ENCODE data around the gene MUC21.
"Not testable (repeated sequence)": the region's sequence is repeated elsewhere in the genome, so short reads cannot be mapped to it uniquely, and the experiment has no call there.

Gene MUC21

GRCh38 chr6:31001281-31001888 lies 17.9 kb downstream of the MUC21 start:
- DNase-seq (ENCODE audit: low read depth, low spot score) = peak; percentile 72

GRCh38 chr6:31002471-31002870 lies 19.0 kb downstream of the MUC21 start:
- DNase-seq (ENCODE audit: low read depth, low spot score) = no peak
- H3K4me3 ChIP-seq (ENCODE audit: low read length) = no peak overlapping the region

More at GRCh38 chr6:31001281-31001888, 17.9 kb downstream of the MUC21 start:
- H3K4me3 ChIP-seq (ENCODE audit: low read length) = no peak overlapping the region

DNA sequence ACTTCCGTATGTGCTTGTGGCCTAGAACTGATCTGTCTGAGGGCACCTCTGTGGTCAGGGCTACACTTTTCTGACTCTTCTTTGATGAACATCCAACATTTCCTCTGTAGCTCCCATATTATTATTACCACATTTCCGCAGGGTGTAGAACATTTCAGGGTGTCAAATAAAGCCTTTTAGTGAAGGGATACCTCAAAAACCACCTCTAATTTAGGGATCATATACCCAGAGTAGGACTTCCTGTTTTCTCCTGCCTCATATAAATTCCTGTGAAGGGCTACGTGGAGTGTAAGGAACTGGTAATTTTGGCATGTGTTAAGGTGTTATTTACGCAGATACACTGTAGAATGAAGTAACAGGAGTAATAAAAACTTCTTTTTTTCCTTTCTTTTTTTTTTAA lies 21.3 kb downstream of the MUC21 start:
- no peak overlapping the region for H3K4me3 ChIP-seq (ENCODE audit: low read length)
- DNase-seq (ENCODE audit: low read depth, low spot score) = peak; percentile 69

DNA sequence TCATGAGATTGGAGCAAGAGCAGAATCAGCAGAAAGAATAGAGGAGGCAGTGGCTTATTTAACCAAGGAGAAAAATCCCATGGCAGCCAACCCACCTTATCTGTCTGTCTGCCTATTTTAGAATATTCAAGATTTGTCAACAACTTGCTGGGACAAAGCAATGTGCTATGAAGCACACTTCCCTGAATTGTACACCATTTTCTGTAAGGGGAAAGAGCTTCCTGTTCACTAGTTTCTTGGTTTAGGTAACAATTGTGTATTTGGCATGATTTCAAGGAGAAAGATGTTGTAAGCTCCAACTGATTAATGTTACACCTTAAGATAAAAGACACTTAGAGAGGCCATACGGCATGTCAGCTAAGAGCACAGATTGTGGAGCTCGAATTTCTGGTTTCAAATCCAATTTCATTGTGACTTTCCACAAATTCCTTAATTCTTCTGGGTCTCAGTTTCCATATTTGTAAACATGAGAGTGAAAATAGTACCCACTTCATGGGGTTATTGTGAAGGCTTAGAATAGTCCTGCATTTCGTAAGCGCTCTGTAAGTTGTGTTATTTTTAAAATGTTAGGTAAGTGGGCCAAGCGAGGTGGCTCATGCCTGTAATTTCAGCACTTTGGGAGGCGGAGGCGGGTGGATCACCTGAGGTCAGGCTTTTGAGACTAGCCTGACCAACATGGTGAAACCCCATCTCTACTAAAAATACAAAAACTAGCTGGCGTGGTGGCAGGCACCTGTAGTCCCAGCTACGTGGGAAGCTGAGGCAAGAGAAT lies 21.9 kb downstream of the MUC21 start:
- no peak for DNase-seq (ENCODE audit: low read depth, low spot score)
- no peak overlapping the region for H3K4me3 ChIP-seq (ENCODE audit: low read length)

DNA sequence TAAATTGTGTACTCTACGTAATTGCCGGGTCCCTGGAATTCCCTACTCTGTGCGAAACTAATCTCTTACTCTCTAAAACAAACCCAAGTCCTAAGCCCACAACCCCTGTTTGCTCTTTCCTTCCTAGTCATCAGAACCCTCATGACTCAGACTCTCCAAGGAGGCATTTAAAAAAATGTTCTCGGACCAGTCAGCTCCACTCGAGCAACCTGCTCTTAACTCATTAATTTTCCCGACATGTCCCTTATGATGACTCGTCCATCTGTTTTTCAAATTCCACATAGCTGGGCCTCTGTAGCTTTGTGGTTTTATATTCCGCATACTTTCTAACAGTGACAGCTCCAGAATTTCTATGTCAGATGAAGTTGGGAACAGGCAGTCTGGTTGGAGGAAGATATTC lies 24.2 kb downstream of the MUC21 start:
- no peak overlapping the region for H3K4me3 ChIP-seq (ENCODE audit: low read length)
- no peak for DNase-seq (ENCODE audit: low read depth, low spot score)

GRCh38 chr6:31008165-31008564 lies 24.6 kb downstream of the MUC21 start:
- DNase-seq (ENCODE audit: low read depth, low spot score) = no peak
- H3K4me3 ChIP-seq (ENCODE audit: low read length) = no peak overlapping the region

DNA sequence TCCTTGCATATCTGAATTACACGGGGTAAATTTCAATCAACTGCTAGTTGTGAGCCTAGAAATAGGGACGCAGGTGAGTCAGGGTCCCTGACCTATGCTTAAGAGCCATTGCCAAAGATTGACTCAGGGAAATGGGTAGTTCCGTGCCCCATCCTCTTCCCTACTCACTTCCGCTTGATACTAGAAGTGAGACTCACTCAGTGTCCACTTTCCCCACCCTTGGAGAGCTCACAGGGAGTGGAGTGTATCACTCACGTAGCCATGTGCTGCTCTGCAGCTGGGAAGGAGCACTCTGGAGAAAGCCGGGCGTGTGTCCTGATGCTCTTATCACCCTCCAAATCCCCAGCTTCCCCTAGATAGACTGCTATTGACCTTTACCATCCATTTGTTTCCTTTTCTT lies 26.2 kb downstream of the MUC21 start:
- no peak for DNase-seq (ENCODE audit: low read depth, low spot score)
- no peak overlapping the region for H3K4me3 ChIP-seq (ENCODE audit: low read length)

GRCh38 chr6:31010393-31011060 lies 27.0 kb downstream of the MUC21 start, which contains the start of gene MUC22:
MUC22 (plus strand) TSS chr6:31010474; CDS start chr6:31010707, 233 bp downstream.
- H3K4me3 ChIP-seq (ENCODE audit: low read length) = no peak within 1 kb of the TSS
- no peak for DNase-seq (ENCODE audit: low read depth, low spot score)

- no peak overlapping the region for H3K4me3 ChIP-seq (ENCODE audit: low read length)
- DNase-seq (ENCODE audit: low read depth, low spot score) = no peak
Observed at GRCh38 chr6:31011153-31011552, 27.6 kb downstream of the MUC21 start.

GRCh38 chr6:31016659-31017299 lies 33.3 kb downstream of the MUC21 start:
- no peak for DNase-seq (ENCODE audit: low read depth, low spot score)
- H3K4me3 ChIP-seq (ENCODE audit: low read length) = no peak overlapping the region

GRCh38 chr6:31017436-31017835 lies 33.9 kb downstream of the MUC21 start:
- not testable (repeated sequence) for H3K4me3 ChIP-seq (ENCODE audit: low read length); DNase-seq (ENCODE audit: low read depth, low spot score)

GRCh38 chr6:31020057-31020456 lies 36.5 kb downstream of the MUC21 start:
- DNase-seq (ENCODE audit: low read depth, low spot score) = no peak
- H3K4me3 ChIP-seq (ENCODE audit: low read length) = no peak overlapping the region

- DNase-seq (ENCODE audit: low read depth, low spot score); H3K4me3 ChIP-seq (ENCODE audit: low read length): not testable (repeated sequence)
Observed at GRCh38 chr6:31020631-31021255, 37.2 kb downstream of the MUC21 start.

DNA sequence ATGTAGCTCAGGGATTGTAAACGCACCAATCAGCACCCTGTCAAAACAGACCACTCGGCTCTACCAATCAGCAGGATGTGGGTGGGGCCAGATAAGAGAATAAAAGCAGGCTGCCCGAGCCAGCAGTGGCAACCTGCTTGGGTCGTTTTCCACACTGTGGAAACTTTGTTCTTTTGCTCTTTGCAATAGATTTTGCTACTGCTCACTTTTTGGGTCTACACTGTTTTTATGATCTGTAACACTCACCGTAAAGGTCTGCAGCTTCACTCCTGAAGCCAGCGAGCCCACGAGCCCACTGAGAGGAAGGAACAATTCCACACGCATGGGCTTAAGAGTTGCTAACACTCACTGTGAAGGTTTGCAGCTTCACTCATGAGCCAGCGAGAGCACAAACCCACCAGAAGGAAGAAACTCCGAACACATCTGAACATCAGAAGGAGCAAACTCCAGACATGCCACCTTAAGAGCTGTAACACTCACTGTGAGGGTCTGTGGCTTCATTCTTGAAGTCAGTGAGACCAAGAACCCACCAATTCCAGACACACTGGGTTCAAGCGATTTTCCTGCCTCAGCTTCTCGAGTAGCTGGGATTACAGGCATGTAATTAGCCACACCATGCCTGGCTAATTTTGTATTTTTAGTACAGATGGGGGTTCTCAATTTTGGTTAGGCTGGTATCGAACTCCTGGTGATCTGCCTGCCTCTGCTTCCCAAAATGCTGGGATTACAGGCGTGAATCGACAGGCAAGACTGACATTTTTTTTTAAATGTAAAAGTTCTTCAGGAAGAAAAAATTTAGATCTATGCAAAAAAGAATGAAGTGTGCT lies 38.4 kb downstream of the MUC21 start:
- not testable (repeated sequence) for H3K4me3 ChIP-seq (ENCODE audit: low read length); DNase-seq (ENCODE audit: low read depth, low spot score)

GRCh38 chr6:31025595-31025994 lies 42.1 kb downstream of the MUC21 start:
- H3K4me3 ChIP-seq (ENCODE audit: low read length) = no peak overlapping the region
- no peak for DNase-seq (ENCODE audit: low read depth, low spot score)

- no peak overlapping the region for H3K4me3 ChIP-seq (ENCODE audit: low read length)
- no peak for DNase-seq (ENCODE audit: low read depth, low spot score)
Observed at GRCh38 chr6:31031095-31031494, 47.6 kb downstream of the MUC21 start.

DNA sequence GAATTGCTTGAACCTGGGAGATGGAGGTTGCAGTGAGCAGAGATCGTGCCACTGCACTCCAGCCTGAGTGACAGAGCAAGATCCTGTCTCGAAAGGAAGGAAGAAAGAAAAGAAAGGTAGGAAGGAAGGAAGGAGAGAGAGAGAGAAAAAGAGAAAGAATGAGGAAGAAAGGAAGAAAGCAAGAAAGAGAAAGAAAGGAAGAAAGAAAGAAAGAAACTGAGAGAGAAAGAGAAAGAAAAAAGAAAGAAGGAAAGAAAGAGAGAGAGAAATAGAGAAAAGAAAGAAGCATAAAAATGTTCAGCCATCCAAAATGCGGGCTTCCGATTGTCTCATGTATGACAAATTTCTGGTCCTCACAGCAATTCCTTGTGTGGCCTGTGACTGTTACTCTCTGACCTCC lies 49.6 kb downstream of the MUC21 start:
- no peak for DNase-seq (ENCODE audit: low read depth, low spot score)
- no peak overlapping the region for H3K4me3 ChIP-seq (ENCODE audit: low read length)

DNA sequence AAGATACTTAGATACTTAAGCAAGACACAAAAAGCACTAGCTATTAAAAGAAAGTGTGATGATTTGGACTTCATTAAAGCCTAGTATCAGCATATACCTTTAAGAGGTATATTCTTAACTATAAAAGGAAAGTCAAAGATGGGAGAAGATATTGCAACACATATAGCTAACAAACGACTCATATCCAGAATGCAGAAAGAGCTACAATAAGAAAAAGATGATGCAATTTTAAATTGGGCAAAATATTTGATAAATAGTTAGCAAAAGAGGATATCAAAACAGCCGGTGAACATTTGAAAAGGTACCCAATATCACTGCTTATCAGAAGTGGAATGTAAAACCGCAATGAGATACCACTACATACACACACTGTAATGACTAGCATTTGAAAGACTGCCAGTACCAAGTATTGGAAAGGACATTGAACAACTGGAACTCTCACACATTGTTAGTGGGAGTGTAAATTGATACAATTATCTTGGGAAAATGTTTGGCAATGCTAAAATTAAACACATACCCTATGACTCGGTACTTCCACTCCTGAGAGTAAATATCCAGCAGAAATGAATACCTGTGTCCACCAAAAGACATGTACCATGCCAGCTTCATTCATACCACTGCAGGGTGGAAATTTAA lies 52.5 kb downstream of the MUC21 start:
- no peak for DNase-seq (ENCODE audit: low read depth, low spot score)
- no peak overlapping the region for H3K4me3 ChIP-seq (ENCODE audit: low read length)

Measured in Jurkat, Clone E6-1 (cell line).